ENCODE measurements around the gene CLDN11. TPM values are rescaled to one million over a fixed set of nuclear protein-coding genes. Genes with fewer than 3 reads are reported as not detected.

The CLDN11 gene
- polyA plus RNA-seq, 2 donors, result 0.49 to 1.2 TPM

DNA sequence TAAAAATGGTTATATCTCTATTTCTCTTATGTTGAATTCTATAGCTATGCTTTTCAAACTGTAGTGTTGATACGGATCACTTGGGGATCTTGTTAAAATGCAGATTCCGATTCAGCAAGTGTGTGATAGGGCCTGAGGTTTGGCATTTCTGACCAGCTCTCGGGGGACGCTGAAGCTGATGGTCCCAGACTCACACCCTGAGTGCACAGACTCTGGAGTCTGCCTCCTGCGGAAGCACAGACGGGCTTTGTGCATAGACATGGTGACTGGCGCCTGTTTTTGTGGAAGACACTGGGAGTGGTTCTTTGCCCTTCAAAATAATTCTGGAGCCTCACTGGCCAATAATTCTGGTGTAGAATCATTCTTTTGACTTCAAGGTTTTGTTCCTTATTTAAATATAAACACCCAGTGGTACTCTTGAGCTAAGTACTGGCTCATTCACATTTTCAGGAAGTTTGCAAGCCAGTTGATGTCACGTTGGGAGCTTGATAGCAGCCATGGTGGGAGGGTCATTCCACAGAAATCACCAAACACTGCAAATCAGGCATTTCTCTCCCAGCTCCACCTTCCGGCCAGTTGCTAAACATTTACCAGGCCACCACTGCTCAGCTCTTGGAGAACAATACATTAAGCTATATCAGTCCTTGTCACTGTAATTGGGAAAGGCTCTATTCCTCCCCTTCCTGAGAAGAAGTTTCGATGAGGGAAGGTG is 19.2 kb downstream of the CLDN11 start:
- Histone ChIP-seq H3K4me3 (ENCODE audit: low read depth in 1 of 2, low read length in 2 of 2) (no peak overlapping the region), H3K4me1 (ENCODE audit: control insufficient read depth in 2 of 2, insufficient read depth in 2 of 2, low read length in 1 of 2) (no peaks in the 10 kb centered on the region), H3K9me3 (ENCODE audit: control insufficient read depth in 2 of 2, insufficient read depth in 1 of 2, low read depth in 1 of 2, low read length in 1 of 2) (no peaks in the 10 kb centered on the region), H3K36me3 (ENCODE audit: control insufficient read depth in 2 of 2, insufficient read depth in 2 of 2, low read length in 1 of 2) (no peaks in the 10 kb centered on the region), H3K27ac (ENCODE audit: low read depth in 2 of 2, low read length in 1 of 2) (no peak overlapping the region), H3K27me3 (ENCODE audit: control insufficient read depth in 1 of 2, insufficient read depth in 2 of 2, low read length in 2 of 2) (no peaks in the 10 kb centered on the region)
- WGBS, 2 donors, result 76 to 79% methylated on average over 10 of the region's 10 CpGs

DNA sequence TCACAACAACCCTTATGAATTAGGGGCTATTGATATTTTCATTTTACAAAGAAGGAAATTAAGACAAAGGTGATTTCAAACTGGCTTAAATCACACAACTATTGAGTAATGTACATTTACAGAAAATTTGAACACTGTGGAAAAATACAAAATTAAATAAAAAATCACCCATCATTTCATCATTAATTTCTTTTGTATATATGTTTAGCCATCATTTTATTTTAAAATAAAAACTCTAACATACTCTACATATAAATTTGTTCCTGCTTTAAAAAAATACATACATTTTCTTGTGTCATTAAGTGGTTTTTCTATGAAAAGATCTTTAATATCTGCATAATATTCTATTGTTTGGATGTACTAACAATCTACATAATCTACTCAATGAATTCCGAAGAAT is 20.2 kb downstream of the CLDN11 start:
- Histone ChIP-seq H3K4me3 (ENCODE audit: low read depth in 1 of 2, low read length in 2 of 2) (no peak overlapping the region), H3K4me1 (ENCODE audit: control insufficient read depth in 2 of 2, insufficient read depth in 2 of 2, low read length in 1 of 2) (no peaks in the 10 kb centered on the region), H3K9me3 (ENCODE audit: control insufficient read depth in 2 of 2, insufficient read depth in 1 of 2, low read depth in 1 of 2, low read length in 1 of 2) (no peaks in the 10 kb centered on the region), H3K36me3 (ENCODE audit: control insufficient read depth in 2 of 2, insufficient read depth in 2 of 2, low read length in 1 of 2) (no peaks in the 10 kb centered on the region), H3K27me3 (ENCODE audit: control insufficient read depth in 1 of 2, insufficient read depth in 2 of 2, low read length in 2 of 2) (no peaks in the 10 kb centered on the region), H3K27ac (ENCODE audit: low read depth in 2 of 2, low read length in 1 of 2) (no peak overlapping the region)
- WGBS, 2 donors, result 86 to 94% methylated on average over 1 of the region's 1 CpG

DNA sequence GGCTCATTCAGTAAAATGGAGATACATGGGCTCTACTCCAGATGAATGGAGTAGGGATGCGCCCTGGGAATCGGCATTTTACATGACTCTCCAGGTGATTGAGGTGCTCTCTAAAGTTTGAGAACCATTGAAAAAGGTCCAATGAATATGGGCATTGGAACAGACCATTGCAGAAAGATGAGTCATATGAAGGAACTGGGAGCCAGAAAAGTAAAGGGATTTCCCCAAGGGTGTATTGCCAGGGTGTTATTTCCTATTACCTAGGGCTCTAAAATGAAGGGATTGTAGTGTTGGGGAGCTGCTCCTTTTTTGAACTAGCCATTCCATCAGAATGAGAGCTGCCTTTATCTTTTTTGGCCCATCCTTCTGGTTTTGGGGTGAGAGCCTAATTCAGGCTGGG is 21.7 kb downstream of the CLDN11 start:
- 73 to 81% methylated on average over 2 of the region's 2 CpGs for WGBS, 2 donors
- Histone ChIP-seq H3K36me3 (ENCODE audit: control insufficient read depth in 2 of 2, insufficient read depth in 2 of 2, low read length in 1 of 2) (no peaks in the 10 kb centered on the region), H3K4me3 (ENCODE audit: low read depth in 1 of 2, low read length in 2 of 2) (no peak overlapping the region), H3K27ac (ENCODE audit: low read depth in 2 of 2, low read length in 1 of 2) (no peak overlapping the region), H3K4me1 (ENCODE audit: control insufficient read depth in 2 of 2, insufficient read depth in 2 of 2, low read length in 1 of 2) (no peaks in the 10 kb centered on the region), H3K27me3 (ENCODE audit: control insufficient read depth in 1 of 2, insufficient read depth in 2 of 2, low read length in 2 of 2) (no peaks in the 10 kb centered on the region), H3K9me3 (ENCODE audit: control insufficient read depth in 2 of 2, insufficient read depth in 1 of 2, low read depth in 1 of 2, low read length in 1 of 2) (no peaks in the 10 kb centered on the region)

DNA sequence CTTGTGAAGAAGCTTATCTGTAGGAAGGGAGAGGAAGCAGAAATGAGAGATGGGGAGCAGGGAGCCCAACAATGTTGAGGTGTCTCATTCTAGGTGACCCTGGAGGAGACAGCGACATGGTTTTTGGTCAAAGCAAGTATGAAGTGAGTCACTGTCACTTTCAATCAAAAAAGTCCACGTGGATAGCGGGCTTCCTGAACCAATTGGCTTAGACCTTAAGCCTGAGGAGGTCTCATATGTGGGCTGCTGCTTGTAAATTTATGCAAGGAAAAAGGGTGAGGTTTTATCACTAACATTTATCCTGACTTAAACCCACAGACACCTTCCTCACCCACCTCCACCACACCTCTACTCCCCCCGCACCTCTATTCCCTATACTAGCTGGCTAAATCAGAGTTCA is 22.7 kb downstream of the CLDN11 start:
- no peak overlapping the region for H3K4me3 ChIP-seq (ENCODE audit: low read depth in 1 of 2, low read length in 2 of 2)
- H3K4me1 ChIP-seq (ENCODE audit: control insufficient read depth in 2 of 2, insufficient read depth in 2 of 2, low read length in 1 of 2), result no peaks in the 10 kb centered on the region
- no peak overlapping the region for H3K27ac ChIP-seq (ENCODE audit: low read depth in 2 of 2, low read length in 1 of 2)
- H3K27me3 ChIP-seq (ENCODE audit: control insufficient read depth in 1 of 2, insufficient read depth in 2 of 2, low read length in 2 of 2), result no peaks in the 10 kb centered on the region
- no peaks in the 10 kb centered on the region for H3K36me3 ChIP-seq (ENCODE audit: control insufficient read depth in 2 of 2, insufficient read depth in 2 of 2, low read length in 1 of 2)
- WGBS, 2 donors, result 90% methylated on average over 4 of the region's 4 CpGs
- H3K9me3 ChIP-seq (ENCODE audit: control insufficient read depth in 2 of 2, insufficient read depth in 1 of 2, low read depth in 1 of 2, low read length in 1 of 2), result no peaks in the 10 kb centered on the region

DNA sequence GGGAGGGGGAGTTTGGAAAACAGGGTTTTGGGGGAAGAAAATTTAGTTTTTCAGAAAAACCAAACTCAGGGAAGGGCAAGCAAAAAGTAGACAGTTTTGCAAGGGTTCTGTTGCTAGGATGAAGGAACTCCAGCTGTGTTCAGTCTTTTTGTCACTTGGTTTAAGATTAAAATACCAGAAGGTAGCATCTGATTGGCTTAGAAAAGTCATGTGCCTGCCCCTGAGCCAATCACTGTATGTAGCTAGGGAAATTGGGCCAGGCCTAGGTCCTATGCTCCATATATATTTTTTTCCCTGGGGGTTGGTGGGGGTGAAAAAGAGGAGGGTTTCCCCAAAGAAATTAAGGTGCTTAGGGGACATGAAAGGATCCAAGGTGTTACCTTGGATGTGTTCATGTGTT is 24.3 kb downstream of the CLDN11 start:
- no peak overlapping the region for H3K27ac ChIP-seq (ENCODE audit: low read depth in 2 of 2, low read length in 1 of 2)
- no peaks in the 10 kb centered on the region for H3K9me3 ChIP-seq (ENCODE audit: control insufficient read depth in 2 of 2, insufficient read depth in 1 of 2, low read depth in 1 of 2, low read length in 1 of 2)
- no peaks in the 10 kb centered on the region for H3K36me3 ChIP-seq (ENCODE audit: control insufficient read depth in 2 of 2, insufficient read depth in 2 of 2, low read length in 1 of 2)
- no peak overlapping the region for H3K4me3 ChIP-seq (ENCODE audit: low read depth in 1 of 2, low read length in 2 of 2)
- H3K27me3 ChIP-seq (ENCODE audit: control insufficient read depth in 1 of 2, insufficient read depth in 2 of 2, low read length in 2 of 2), result no peaks in the 10 kb centered on the region
- no peaks in the 10 kb centered on the region for H3K4me1 ChIP-seq (ENCODE audit: control insufficient read depth in 2 of 2, insufficient read depth in 2 of 2, low read length in 1 of 2)

DNA sequence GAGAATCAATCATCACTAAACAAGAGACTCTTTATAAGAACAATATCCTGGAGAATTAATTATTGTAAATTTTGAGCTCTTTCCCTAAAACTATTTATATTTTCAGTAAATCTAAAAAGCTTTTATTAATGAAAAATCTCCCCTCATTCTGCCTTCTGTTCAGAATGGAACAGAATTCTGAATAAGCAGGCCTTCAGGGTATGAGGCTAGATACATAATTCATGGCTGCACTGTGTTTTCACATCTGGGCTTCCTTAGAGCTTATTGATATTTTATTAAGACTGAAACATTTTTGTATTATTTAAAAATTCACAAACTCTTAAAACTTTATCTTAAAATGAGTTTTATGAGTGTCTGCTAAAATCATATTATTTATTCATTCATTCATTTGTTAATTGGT is 24.8 kb downstream of the CLDN11 start:
- Histone ChIP-seq H3K36me3 (ENCODE audit: control insufficient read depth in 2 of 2, insufficient read depth in 2 of 2, low read length in 1 of 2) (no peaks in the 10 kb centered on the region), H3K4me1 (ENCODE audit: control insufficient read depth in 2 of 2, insufficient read depth in 2 of 2, low read length in 1 of 2) (no peaks in the 10 kb centered on the region)

DNA sequence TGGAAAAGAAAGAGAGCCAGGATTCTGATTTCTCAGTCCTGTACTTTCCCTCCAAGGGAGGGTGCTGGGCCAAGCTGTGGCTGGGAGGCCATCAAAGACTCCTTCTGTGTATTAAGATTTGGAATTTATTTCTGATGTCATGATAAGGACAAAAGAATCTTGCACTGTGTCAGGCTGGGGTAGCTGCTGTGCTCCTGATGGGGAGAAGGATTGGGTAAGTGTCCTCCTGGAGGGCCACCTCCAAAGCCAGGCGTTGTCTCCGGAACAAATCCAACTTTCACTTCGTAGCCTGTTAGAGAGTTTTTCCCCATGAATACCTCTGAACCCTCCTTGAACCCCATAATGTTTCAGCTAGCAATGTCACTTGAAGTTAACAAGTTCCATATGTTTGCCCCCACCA is 29.9 kb downstream of the CLDN11 start:
- Histone ChIP-seq H3K4me1 (ENCODE audit: control insufficient read depth in 2 of 2, insufficient read depth in 2 of 2, low read length in 1 of 2) (no peaks in the 10 kb centered on the region), H3K27ac (ENCODE audit: low read depth in 2 of 2, low read length in 1 of 2) (no peak overlapping the region), H3K27me3 (ENCODE audit: control insufficient read depth in 1 of 2, insufficient read depth in 2 of 2, low read length in 2 of 2) (no peaks in the 10 kb centered on the region), H3K36me3 (ENCODE audit: control insufficient read depth in 2 of 2, insufficient read depth in 2 of 2, low read length in 1 of 2) (no peaks in the 10 kb centered on the region), H3K9me3 (ENCODE audit: control insufficient read depth in 2 of 2, insufficient read depth in 1 of 2, low read depth in 1 of 2, low read length in 1 of 2) (no peaks in the 10 kb centered on the region), H3K4me3 (ENCODE audit: low read depth in 1 of 2, low read length in 2 of 2) (no peak overlapping the region)
- WGBS, 2 donors, result 83 to 85% methylated on average over 3 of the region's 3 CpGs

More for the DNA sequence above, 24.8 kb downstream of the CLDN11 start:
- Histone ChIP-seq H3K27ac (ENCODE audit: low read depth in 2 of 2, low read length in 1 of 2) (no peak overlapping the region), H3K27me3 (ENCODE audit: control insufficient read depth in 1 of 2, insufficient read depth in 2 of 2, low read length in 2 of 2) (no peaks in the 10 kb centered on the region), H3K4me3 (ENCODE audit: low read depth in 1 of 2, low read length in 2 of 2) (no peak overlapping the region), H3K9me3 (ENCODE audit: control insufficient read depth in 2 of 2, insufficient read depth in 1 of 2, low read depth in 1 of 2, low read length in 1 of 2) (no peaks in the 10 kb centered on the region)

DNA sequence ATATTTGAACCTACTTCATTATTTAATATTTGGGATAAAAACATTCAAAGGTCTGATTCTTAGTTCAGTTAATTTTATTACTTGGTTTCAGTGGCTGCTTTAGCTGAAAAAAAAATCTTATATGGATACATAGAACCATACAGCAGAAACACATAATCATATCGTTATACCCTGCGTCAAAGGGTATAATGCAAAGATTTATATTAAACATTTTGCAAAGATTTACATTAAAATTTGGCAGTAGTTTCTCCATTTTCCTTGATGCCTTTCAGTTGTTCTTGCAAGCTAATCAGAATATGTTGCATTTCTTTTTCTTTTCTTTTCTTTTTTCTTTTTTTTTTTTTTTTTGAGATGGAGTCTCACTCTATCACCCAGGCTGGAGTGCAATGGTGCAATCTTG is 31.4 kb downstream of the CLDN11 start:
- no peaks in the 10 kb centered on the region for H3K4me1 ChIP-seq (ENCODE audit: control insufficient read depth in 2 of 2, insufficient read depth in 2 of 2, low read length in 1 of 2)
- H3K27me3 ChIP-seq (ENCODE audit: control insufficient read depth in 1 of 2, insufficient read depth in 2 of 2, low read length in 2 of 2), result no peaks in the 10 kb centered on the region
- no peak overlapping the region for H3K27ac ChIP-seq (ENCODE audit: low read depth in 2 of 2, low read length in 1 of 2)
- no peaks in the 10 kb centered on the region for H3K36me3 ChIP-seq (ENCODE audit: control insufficient read depth in 2 of 2, insufficient read depth in 2 of 2, low read length in 1 of 2)
- 75 to 88% methylated on average over 2 of the region's 2 CpGs for WGBS, 2 donors
- H3K4me3 ChIP-seq (ENCODE audit: low read depth in 1 of 2, low read length in 2 of 2), result no peak overlapping the region
- no peaks in the 10 kb centered on the region for H3K9me3 ChIP-seq (ENCODE audit: control insufficient read depth in 2 of 2, insufficient read depth in 1 of 2, low read depth in 1 of 2, low read length in 1 of 2)

DNA sequence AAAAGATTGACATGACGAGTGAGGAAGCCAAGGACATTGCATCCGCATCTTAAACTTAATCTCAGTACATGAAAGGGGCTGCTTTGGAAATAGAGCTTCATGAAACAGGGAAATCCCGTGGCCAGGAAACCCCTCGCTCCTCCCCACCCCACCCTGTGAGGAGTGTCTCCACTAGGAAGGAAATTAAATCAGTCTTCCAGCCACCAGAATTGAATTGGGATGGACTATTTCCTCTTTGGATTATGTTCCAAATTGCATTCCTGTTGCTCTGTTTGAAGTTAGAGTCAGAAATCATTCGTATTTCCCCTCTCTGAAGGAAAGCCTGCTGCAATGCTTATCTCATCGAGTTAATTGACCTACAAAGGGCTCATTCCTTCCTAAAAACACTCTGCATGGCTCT is 35.8 kb downstream of the CLDN11 start:
- Histone ChIP-seq H3K27me3 (ENCODE audit: control insufficient read depth in 1 of 2, insufficient read depth in 2 of 2, low read length in 2 of 2) (no peaks in the 10 kb centered on the region), H3K4me1 (ENCODE audit: control insufficient read depth in 2 of 2, insufficient read depth in 2 of 2, low read length in 1 of 2) (no peaks in the 10 kb centered on the region), H3K4me3 (ENCODE audit: low read depth in 1 of 2, low read length in 2 of 2) (no peak overlapping the region), H3K9me3 (ENCODE audit: control insufficient read depth in 2 of 2, insufficient read depth in 1 of 2, low read depth in 1 of 2, low read length in 1 of 2) (no peaks in the 10 kb centered on the region), H3K36me3 (ENCODE audit: control insufficient read depth in 2 of 2, insufficient read depth in 2 of 2, low read length in 1 of 2) (no peaks in the 10 kb centered on the region), H3K27ac (ENCODE audit: low read depth in 2 of 2, low read length in 1 of 2) (no peak overlapping the region)
- 69 to 74% methylated on average over 6 of the region's 6 CpGs for WGBS, 2 donors

DNA sequence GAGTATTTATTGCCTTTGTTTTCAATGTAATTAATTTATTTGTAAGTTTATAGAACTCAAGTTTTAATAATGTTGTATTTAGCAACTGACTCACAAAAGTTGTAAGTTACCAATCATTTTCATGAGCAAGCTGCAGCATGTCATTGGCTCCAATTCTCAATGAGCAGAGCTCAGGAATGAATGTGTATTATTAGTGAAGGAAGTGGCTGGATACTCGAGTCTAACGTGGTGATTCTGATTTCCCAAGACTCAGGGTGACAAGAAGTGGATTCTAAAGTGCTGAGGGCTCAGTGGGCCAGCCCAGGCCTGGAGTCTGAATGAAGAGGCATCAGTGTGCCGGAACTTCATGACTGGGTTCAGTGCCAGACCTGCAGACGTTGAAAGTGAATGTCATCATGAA is 39.6 kb downstream of the CLDN11 start:
- WGBS, 2 donors, result 26 to 40% methylated on average over 4 of the region's 4 CpGs
- Histone ChIP-seq H3K27me3 (ENCODE audit: control insufficient read depth in 1 of 2, insufficient read depth in 2 of 2, low read length in 2 of 2) (no peaks in the 10 kb centered on the region), H3K27ac (ENCODE audit: low read depth in 2 of 2, low read length in 1 of 2) (no peak overlapping the region)

More for the DNA sequence above, 39.6 kb downstream of the CLDN11 start:
- H3K9me3 ChIP-seq (ENCODE audit: control insufficient read depth in 2 of 2, insufficient read depth in 1 of 2, low read depth in 1 of 2, low read length in 1 of 2), result no peaks in the 10 kb centered on the region
- H3K36me3 ChIP-seq (ENCODE audit: control insufficient read depth in 2 of 2, insufficient read depth in 2 of 2, low read length in 1 of 2), result no peaks in the 10 kb centered on the region
- H3K4me1 ChIP-seq (ENCODE audit: control insufficient read depth in 2 of 2, insufficient read depth in 2 of 2, low read length in 1 of 2), result no peaks in the 10 kb centered on the region
- H3K4me3 ChIP-seq (ENCODE audit: low read depth in 1 of 2, low read length in 2 of 2), result no peak overlapping the region

All from esophagus (tissue), 2 donors.